SK-N-SH treated with all-trans-retinoic acid at 6 μM for 48 hours (cell line): ENCODE measurements around the gene CENPA.

Experiments
- ATAC-seq: fragments of 200-7000 bp; cut with Tn5 transposase; 3 replicates; pipeline ENCODE4 v1.9.1; 2020; ENCODE audit warnings: mild to moderate bottlenecking, moderate library complexity
- ARNTL ChIP-seq: fragments of 450-650 bp; formaldehyde crosslinking; IDR thresholded peaks from 2 replicates; pipeline ENCODE4 v1.5.0; 2020; ENCODE audit warnings: low read depth, mild to moderate bottlenecking, moderate library complexity, borderline replicate concordance
- CREB5 ChIP-seq: fragments of 250-450 bp; sonication (Bioruptor Pico); IDR thresholded peaks from 2 replicates; pipeline ENCODE4 v1.5.1; 2020; ENCODE audit warnings: low read depth, mild to moderate bottlenecking, moderate library complexity
- CSDC2 ChIP-seq: fragments of 250-450 bp; sonication (Bioruptor Pico); IDR thresholded peaks from 2 replicates; pipeline ENCODE4 v1.5.0; 2020; ENCODE audit warnings: mild to moderate bottlenecking, moderate library complexity
- GLIS3 ChIP-seq: fragments of 250-450 bp; sonication (Bioruptor Pico); IDR thresholded peaks from 2 replicates; pipeline ENCODE4 v1.5.0; 2020; ENCODE audit warnings: mild to moderate bottlenecking, moderate library complexity
- ISL1 ChIP-seq: fragments of 250-450 bp; sonication (Bioruptor Pico); IDR thresholded peaks from 2 replicates; pipeline ENCODE4 v2.1.2; 2022; ENCODE audit warnings: mild to moderate bottlenecking, moderate library complexity
- OSR1 ChIP-seq: fragments of 250-450 bp; sonication (Bioruptor Pico); IDR thresholded peaks from 2 replicates; pipeline ENCODE4 v1.8.0; 2022; ENCODE audit warnings: moderate library complexity, mild to moderate bottlenecking, inconsistent platforms
- RARB ChIP-seq: fragments of 250-450 bp; sonication (Bioruptor Pico); IDR thresholded peaks from 2 replicates; pipeline ENCODE4 v1.8.0; 2021; ENCODE audit warnings: mild to moderate bottlenecking, moderate library complexity
- SNAI2 ChIP-seq: fragments of 250-450 bp; sonication (Bioruptor Pico); IDR thresholded peaks from 2 replicates; pipeline ENCODE4 v1.5.0; 2020; ENCODE audit warnings: mild to moderate bottlenecking, moderate library complexity
- TCF4 ChIP-seq: fragments of 250-450 bp; sonication (Bioruptor Pico); IDR thresholded peaks from 2 replicates; pipeline ENCODE4 v1.8.0; 2021; ENCODE audit warnings: mild to moderate bottlenecking, moderate library complexity, borderline replicate concordance
- TOX ChIP-seq: fragments of 250-450 bp; sonication (Bioruptor Pico); IDR thresholded peaks from 2 replicates; pipeline ENCODE4 v1.8.0; 2021; ENCODE audit warnings: mild to moderate bottlenecking, moderate library complexity, borderline replicate concordance
- TSHZ2 ChIP-seq: fragments of 250-450 bp; sonication (Bioruptor Pico); IDR thresholded peaks from 2 replicates; pipeline ENCODE4 v1.5.0; 2020; ENCODE audit warnings: mild to moderate bottlenecking, moderate library complexity
- ZFP3 ChIP-seq: fragments of 250-450 bp; sonication (Bioruptor Pico); IDR thresholded peaks from 2 replicates; pipeline ENCODE4 v1.5.0; 2020; ENCODE audit warnings: mild to moderate bottlenecking, moderate library complexity
- ZNF565 ChIP-seq: fragments of 450-650 bp; formaldehyde crosslinking; conservative IDR thresholded peaks from 2 replicates; pipeline ENCODE4 v1.5.0; 2020; ENCODE audit warnings: low read depth, mild to moderate bottlenecking, moderate library complexity
- ZNF70 ChIP-seq: fragments of 450-650 bp; formaldehyde crosslinking; IDR thresholded peaks from 2 replicates; pipeline ENCODE4 v1.5.0; 2020; ENCODE audit warnings: mild to moderate bottlenecking, moderate library complexity
- ZNF8 ChIP-seq: fragments of 450-650 bp; formaldehyde crosslinking; IDR thresholded peaks from 2 replicates; pipeline ENCODE4 v1.5.0; 2020; ENCODE audit warnings: mild to moderate bottlenecking, moderate library complexity
- TF ChIP-seq, protein P1 (sequence below): fragments of 250-450 bp; sonication (Bioruptor Pico); IDR thresholded peaks from 2 replicates; pipeline ENCODE4 v1.8.0; 2021; ENCODE audit warnings: low read depth, mild to moderate bottlenecking, moderate library complexity, borderline replicate concordance
- TF ChIP-seq, protein P2 (sequence below): fragments of 250-450 bp; sonication (Bioruptor Pico); IDR thresholded peaks from 2 replicates; pipeline ENCODE4 v1.5.1; 2021; ENCODE audit warnings: mild to moderate bottlenecking, moderate library complexity
- TF ChIP-seq, protein P3 (sequence below): fragments of 250-450 bp; sonication (Bioruptor Pico); IDR thresholded peaks from 2 replicates; pipeline ENCODE4 v1.8.0; 2020; ENCODE audit warnings: mild to moderate bottlenecking, moderate library complexity, borderline replicate concordance

Gene CENPA

GRCh38 chr2:26764906-26765305 is 20.9 kb upstream of the CENPA start:
- TF ChIP-seq ARNTL (CRISPR knock-in tag) (no peak), ZFP3 (CRISPR knock-in tag) (no peak), ISL1 (CRISPR knock-in tag) (no peak), RARB (CRISPR knock-in tag) (no peak), ZNF70 (CRISPR knock-in tag) (no peak), TSHZ2 (CRISPR knock-in tag) (no peak), GLIS3 (CRISPR knock-in tag) (no peak), TOX (CRISPR knock-in tag) (no peak), OSR1 (no peak), CSDC2 (no peak), ZNF565 (CRISPR knock-in tag) (no peak), SNAI2 (CRISPR knock-in tag) (no peak), TCF4 (CRISPR knock-in tag) (no peak), CREB5 (CRISPR knock-in tag) (no peak)
- TF ChIP-seq, protein P1, sequence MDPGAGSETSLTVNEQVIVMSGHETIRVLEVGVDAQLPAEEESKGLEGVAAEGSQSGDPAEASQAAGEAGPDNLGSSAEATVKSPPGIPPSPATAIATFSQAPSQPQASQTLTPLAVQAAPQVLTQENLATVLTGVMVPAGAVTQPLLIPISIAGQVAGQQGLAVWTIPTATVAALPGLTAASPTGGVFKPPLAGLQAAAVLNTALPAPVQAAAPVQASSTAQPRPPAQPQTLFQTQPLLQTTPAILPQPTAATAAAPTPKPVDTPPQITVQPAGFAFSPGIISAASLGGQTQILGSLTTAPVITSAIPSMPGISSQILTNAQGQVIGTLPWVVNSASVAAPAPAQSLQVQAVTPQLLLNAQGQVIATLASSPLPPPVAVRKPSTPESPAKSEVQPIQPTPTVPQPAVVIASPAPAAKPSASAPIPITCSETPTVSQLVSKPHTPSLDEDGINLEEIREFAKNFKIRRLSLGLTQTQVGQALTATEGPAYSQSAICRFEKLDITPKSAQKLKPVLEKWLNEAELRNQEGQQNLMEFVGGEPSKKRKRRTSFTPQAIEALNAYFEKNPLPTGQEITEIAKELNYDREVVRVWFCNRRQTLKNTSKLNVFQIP (CRISPR knock-in tag): no peak
- TF ChIP-seq, protein P2, sequence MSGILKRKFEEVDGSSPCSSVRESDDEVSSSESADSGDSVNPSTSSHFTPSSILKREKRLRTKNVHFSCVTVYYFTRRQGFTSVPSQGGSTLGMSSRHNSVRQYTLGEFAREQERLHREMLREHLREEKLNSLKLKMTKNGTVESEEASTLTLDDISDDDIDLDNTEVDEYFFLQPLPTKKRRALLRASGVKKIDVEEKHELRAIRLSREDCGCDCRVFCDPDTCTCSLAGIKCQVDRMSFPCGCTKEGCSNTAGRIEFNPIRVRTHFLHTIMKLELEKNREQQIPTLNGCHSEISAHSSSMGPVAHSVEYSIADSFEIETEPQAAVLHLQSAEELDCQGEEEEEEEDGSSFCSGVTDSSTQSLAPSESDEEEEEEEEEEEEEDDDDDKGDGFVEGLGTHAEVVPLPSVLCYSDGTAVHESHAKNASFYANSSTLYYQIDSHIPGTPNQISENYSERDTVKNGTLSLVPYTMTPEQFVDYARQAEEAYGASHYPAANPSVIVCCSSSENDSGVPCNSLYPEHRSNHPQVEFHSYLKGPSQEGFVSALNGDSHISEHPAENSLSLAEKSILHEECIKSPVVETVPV: no peak
- no peak for ATAC-seq

GRCh38 chr2:26765475-26766200 is 20.2 kb upstream of the CENPA start:
- ATAC-seq: no peak
- TF ChIP-seq TCF4 (CRISPR knock-in tag) (no peak), TSHZ2 (CRISPR knock-in tag) (no peak), ISL1 (CRISPR knock-in tag) (no peak), RARB (CRISPR knock-in tag) (no peak), ZNF8 (no peak)
- TF ChIP-seq, protein P3, sequence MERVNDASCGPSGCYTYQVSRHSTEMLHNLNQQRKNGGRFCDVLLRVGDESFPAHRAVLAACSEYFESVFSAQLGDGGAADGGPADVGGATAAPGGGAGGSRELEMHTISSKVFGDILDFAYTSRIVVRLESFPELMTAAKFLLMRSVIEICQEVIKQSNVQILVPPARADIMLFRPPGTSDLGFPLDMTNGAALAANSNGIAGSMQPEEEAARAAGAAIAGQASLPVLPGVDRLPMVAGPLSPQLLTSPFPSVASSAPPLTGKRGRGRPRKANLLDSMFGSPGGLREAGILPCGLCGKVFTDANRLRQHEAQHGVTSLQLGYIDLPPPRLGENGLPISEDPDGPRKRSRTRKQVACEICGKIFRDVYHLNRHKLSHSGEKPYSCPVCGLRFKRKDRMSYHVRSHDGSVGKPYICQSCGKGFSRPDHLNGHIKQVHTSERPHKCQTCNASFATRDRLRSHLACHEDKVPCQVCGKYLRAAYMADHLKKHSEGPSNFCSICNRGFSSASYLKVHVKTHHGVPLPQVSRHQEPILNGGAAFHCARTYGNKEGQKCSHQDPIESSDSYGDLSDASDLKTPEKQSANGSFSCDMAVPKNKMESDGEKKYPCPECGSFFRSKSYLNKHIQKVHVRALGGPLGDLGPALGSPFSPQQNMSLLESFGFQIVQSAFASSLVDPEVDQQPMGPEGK (CRISPR knock-in tag): no peak
